RWPE1 (cell line): ENCODE results near the gene MYADML2.

ENCODE experiments used
- CTCF ChIA-PET: fragments of 350-600 bp; sonication (Branson Sonifier 250); formaldehyde crosslinking; extraction: SDS; loops from one replicate; lab custom pipeline; 2021; lab: Yijun Ruan, JAX
- POLR2A ChIA-PET: fragments of 400-600 bp; formaldehyde crosslinking; extraction: SDS; loops from one replicate; lab custom pipeline; 2020; ENCODE audit warnings: antibody characterized with exemption; ENCODE audit not compliant: low non-redundant PET; lab: Yijun Ruan, JAX
- DNase-seq: peaks from one replicate; pipeline ENCODE4 v3.0.0; 2012; ENCODE audit warnings: low spot score
- H3K27ac ChIP-seq: fragments of 450-650 bp; 2 replicates; pipeline ENCODE4 v1.5.1; 2017
- TF ChIP-seq, protein P1 (sequence below): fragments of 450-650 bp; conservative IDR thresholded peaks from 2 replicates; pipeline ENCODE4 v1.5.1; 2017; ENCODE audit warnings: low read depth, mild to moderate bottlenecking

Gene MYADML2

DNA sequence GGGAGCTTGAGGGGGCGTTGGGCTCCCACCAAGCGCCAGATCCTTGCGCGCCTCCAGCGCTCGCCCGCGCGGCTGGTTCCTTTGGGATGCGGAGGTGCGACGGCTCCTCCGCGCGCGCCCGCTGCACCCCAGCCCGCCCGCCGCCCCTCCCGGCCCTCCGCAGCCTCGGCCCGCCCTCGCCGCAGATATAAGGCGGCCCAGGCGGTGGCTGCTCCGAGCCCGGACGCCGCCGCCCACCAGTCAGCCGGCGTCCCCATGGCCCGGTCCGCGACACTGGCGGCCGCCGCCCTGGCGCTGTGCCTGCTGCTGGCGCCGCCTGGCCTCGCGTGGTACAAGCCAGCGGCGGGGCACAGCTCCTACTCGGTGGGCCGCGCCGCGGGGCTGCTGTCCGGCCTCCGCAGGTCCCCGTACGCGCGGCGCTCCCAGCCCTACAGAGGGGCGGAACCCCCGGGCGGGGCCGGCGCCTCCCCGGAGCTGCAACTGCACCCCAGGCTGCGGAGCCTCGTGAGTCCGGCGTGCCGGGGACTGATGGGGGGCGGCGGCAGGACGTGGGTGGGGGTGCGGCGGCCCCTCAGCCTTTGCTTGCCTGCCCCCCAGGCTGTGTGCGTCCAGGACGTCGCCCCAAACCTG, 44.9 kb downstream of the MYADML2 start, which contains the start of gene NPB:
TSS of gene NPB (plus strand) at position 216 of the 630 bp plus-strand sequence. CDS start at position 256, 40 bp downstream.
- H3K27ac ChIP-seq: peak within 1 kb of the TSS; percentile 98
- TF ChIP-seq, protein P1, sequence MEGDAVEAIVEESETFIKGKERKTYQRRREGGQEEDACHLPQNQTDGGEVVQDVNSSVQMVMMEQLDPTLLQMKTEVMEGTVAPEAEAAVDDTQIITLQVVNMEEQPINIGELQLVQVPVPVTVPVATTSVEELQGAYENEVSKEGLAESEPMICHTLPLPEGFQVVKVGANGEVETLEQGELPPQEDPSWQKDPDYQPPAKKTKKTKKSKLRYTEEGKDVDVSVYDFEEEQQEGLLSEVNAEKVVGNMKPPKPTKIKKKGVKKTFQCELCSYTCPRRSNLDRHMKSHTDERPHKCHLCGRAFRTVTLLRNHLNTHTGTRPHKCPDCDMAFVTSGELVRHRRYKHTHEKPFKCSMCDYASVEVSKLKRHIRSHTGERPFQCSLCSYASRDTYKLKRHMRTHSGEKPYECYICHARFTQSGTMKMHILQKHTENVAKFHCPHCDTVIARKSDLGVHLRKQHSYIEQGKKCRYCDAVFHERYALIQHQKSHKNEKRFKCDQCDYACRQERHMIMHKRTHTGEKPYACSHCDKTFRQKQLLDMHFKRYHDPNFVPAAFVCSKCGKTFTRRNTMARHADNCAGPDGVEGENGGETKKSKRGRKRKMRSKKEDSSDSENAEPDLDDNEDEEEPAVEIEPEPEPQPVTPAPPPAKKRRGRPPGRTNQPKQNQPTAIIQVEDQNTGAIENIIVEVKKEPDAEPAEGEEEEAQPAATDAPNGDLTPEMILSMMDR: no peak
- ChIA-PET CTCF (no interaction called here), POLR2A (no interaction called here)
- no peak for DNase-seq

DNA sequence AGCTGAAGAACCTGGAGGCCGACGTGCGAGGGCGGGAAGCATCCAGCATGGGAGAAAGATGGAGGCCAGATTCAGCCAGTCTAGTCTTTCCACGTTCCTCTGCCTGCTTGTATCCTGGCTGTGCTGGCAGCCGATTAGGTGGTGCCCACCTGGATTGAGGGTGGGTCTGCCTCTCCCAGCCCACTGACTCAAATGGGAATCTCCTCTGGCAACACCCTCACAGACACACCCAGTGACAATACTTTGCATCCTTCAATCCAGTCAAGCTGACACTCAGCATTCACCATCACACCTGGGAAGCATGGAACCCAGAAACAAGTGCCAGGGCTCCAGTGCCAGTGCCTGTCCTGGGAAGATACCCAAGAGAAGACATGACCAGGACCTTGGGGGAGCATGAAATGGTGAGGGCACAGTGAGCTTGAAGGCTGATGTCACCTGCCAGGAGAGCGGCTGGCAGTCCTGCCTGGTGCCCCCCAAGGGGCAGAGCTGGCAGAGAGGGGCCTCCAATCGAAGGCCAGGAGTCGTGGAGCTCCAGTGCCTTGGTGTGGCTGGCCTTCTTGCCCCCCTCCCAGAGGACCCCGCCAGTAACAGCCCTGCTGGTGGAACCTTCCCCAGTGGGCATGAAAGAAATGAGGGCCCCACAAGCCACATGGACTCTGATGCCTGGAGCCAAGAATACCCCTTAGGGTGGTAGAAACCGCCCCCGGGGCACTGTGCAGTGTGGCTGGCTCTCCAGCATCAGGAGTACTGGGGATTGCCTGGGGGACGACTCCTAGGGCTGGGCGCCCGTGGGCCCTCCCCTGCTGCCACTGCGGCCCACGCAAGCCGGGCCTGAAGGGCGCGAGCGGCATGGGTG, 45.6 kb downstream of the MYADML2 start:
- TF ChIP-seq, protein P1: no peak
- CTCF ChIA-PET: no interaction called here
- DNase-seq: no peak
- POLR2A ChIA-PET: no interaction called here
- peak overlapping the region; percentile 92 for H3K27ac ChIP-seq

DNA sequence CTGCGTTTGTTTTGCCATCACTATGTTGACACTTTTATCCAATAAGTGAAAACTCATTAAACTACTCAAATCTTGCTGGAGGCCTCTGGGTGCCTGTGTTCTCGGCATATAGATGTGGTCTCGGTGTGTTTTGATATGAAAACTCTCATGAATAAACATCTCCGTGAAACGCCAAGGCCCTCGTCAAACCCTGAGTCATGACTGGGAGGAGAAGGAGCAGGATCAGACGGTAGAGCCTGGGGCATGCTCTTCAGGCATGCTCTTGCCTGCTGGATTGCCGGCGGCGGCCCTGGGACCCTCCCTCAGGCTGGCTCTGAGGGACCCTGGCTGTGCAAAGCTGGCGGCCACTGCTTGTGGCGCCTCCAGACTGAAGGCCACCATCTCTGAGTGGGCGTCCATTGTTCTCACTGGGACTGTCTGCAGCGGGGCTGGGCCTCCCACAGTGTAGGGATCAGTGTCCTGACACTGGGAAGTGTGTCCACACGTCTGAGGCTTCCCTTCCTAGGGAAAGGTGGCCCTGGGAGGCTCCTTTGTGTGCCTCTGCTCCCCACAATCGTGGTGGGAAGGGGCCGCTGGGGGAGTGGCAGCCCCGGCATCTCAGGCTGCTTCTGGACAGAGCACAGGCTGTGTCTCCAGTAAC, 46.7 kb downstream of the MYADML2 start:
- DNase-seq: no peak
- ChIA-PET CTCF (no interaction called here), POLR2A (no interaction called here)
- peak overlapping the region; percentile 92 for H3K27ac ChIP-seq
- TF ChIP-seq, protein P1: no peak

DNA sequence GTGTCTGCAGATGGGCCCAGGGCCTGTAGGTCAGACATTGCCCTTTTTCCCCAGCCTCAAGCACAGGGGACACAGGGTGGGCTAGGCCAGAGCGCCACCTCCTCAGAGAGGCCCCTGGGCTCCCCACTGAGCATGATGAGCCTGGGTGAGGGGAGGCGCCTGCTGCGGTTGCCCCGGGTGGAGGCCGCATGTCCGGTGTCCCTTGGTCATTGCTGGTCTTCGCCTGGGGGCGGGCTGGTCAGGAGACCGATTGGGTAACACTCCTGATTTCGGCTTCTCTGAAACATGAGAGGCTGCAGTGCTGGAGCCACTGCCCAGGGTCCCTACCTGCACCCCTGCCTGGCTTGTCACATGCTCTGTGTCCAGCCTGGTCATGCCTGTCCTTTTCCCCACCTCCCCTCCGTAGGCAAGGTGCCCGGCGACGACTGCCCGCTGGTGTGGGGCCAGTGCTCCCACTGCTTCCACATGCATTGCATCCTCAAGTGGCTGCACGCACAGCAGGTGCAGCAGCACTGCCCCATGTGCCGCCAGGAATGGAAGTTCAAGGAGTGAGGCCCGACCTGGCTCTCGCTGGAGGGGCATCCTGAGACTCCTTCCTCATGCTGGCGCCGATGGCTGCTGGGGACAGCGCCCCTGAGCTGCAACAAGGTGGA, 47.4 kb downstream of the MYADML2 start:
- CTCF ChIA-PET: interaction anchor here (0.9 kb wide), 1 partner anchor 30 kb away, joined by 3 read pairs; no protein-coding TSS in a partner anchor
- TF ChIP-seq, protein P1: no peak
- DNase-seq: no peak
- POLR2A ChIA-PET: no interaction called here
- H3K27ac ChIP-seq: peak overlapping the region; percentile 92

DNA sequence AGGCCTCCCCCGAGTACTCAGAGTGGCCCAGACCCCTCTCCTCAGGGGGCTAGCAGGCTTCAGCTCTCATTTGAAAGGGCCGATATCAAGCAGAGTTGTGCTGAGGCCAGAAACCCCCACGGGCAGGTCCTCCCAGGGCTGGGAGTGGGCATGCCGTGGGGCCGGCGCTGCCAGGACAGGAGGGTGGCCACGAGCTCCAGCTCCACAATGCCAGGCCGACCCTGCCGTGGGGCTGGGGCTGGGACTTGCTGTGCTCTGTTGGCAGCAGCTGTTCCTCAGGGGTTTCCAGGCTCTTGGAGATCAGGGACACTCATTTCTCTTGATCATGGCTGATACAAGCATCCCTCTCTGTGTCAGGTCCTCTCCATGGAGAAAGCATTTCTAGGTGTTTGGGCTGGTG, 48.1 kb downstream of the MYADML2 start:
- H3K27ac ChIP-seq: peak overlapping the region; percentile 92
- ChIA-PET CTCF (interaction anchor here (0.9 kb wide), 1 partner anchor 29 kb away, joined by 3 read pairs; no protein-coding TSS in a partner anchor), POLR2A (no interaction called here)
- no peak for DNase-seq
- TF ChIP-seq, protein P1: no peak
